ENCODE measurements around the gene PRAME. TPM values are rescaled to one million over a fixed set of nuclear protein-coding genes. Genes with fewer than 3 reads are reported as not detected.

The PRAME gene
- total RNA-seq, 1 experiment from 2014 or later: 17.1 TPM

- Histone ChIP-seq H3K4me3 (ENCODE audit: low read length) (no peak overlapping the region), H3K9me3 (ENCODE audit: low read length) (no peaks in the 10 kb centered on the region), H3F3A (ENCODE audit: low read length, unreplicated experiment) (no peaks in the 10 kb centered on the region), H3K27ac (ENCODE audit: low read length) (no peak overlapping the region), H3K9me2 (replicated peaks; ENCODE audit: low read length) (no peaks in the 10 kb centered on the region), H3K36me3 (ENCODE audit: low read depth, low read length) (no peaks in the 10 kb centered on the region), H4K20me1 (ENCODE audit: low read length) (no peaks in the 10 kb centered on the region), H3K4me2 (ENCODE audit: low read length) (no peak overlapping the region), H3K9ac (ENCODE audit: low read length) (no peak overlapping the region), H3K79me2 (ENCODE audit: low read length) (no peaks in the 10 kb centered on the region), H3K4me1 (ENCODE audit: insufficient read depth, low read length) (no peaks in the 10 kb centered on the region), H3K27me3 (ENCODE audit: low read length) (peaks cover 23% of the 10 kb centered on the region), H2AFZ (ENCODE audit: low read length) (no peak overlapping the region)
- intact Hi-C loops (cut with micrococcal nuclease): no loop called here
- ChIA-PET POLR2A (ENCODE audit: unreplicated experiment) (interaction anchor here (0.5 kb wide), 1 partner anchor 27 kb away, joined by 3 read pairs; no protein-coding TSS in a partner anchor), CTCF (no interaction called here)
- DNase-seq (no peak), ATAC-seq (no peak)
- no peak for TF ChIP-seq CTCF (conservative IDR thresholded peaks at IDR 0.05; ENCODE audit: low read depth, low read length)
- TF ChIP-seq EZH2 (IDR thresholded peaks at IDR 0.05; ENCODE audit: low read length, unreplicated experiment): no peak
- TF ChIP-seq EZH2phosphoT487 (IDR thresholded peaks at IDR 0.05; ENCODE audit: borderline replicate concordance, low read length): no peak
- no TSS peak for BruUV-seq (replicated peaks)
These were observed 14.2 kb upstream of the PRAME start for GRCh38 chr22:22573047-22573889.

- Histone ChIP-seq H3K9ac (ENCODE audit: low read length) (no peak overlapping the region), H3K4me1 (ENCODE audit: insufficient read depth, low read length) (no peaks in the 10 kb centered on the region), H3K4me2 (ENCODE audit: low read length) (no peak overlapping the region), H3K27me3 (ENCODE audit: low read length) (peaks cover 29% of the 10 kb centered on the region), H3K9me2 (replicated peaks; ENCODE audit: low read length) (no peaks in the 10 kb centered on the region), H3F3A (ENCODE audit: low read length, unreplicated experiment) (no peaks in the 10 kb centered on the region), H3K27ac (ENCODE audit: low read length) (no peak overlapping the region), H3K36me3 (ENCODE audit: low read depth, low read length) (no peaks in the 10 kb centered on the region), H4K20me1 (ENCODE audit: low read length) (no peaks in the 10 kb centered on the region), H3K79me2 (ENCODE audit: low read length) (no peaks in the 10 kb centered on the region), H2AFZ (ENCODE audit: low read length) (no peak overlapping the region), H3K9me3 (ENCODE audit: low read length) (no peaks in the 10 kb centered on the region), H3K4me3 (ENCODE audit: low read length) (no peak overlapping the region)
- POLR2A ChIA-PET (ENCODE audit: unreplicated experiment): no interaction called here
- no peak for ATAC-seq
- no TSS peak for BruUV-seq (replicated peaks)
- TF ChIP-seq EZH2phosphoT487 (IDR thresholded peaks at IDR 0.05; ENCODE audit: borderline replicate concordance, low read length): no peak
- no peak for TF ChIP-seq EZH2 (IDR thresholded peaks at IDR 0.05; ENCODE audit: low read length, unreplicated experiment)
- TF ChIP-seq CTCF (conservative IDR thresholded peaks at IDR 0.05; ENCODE audit: low read depth, low read length): no peak
- no peak for DNase-seq
- CTCF ChIA-PET: interaction anchor here (0.5 kb wide), 1 partner anchor 97 kb away, joined by 4 read pairs; no protein-coding TSS in a partner anchor
- intact Hi-C loops (cut with micrococcal nuclease): no loop called here
These were observed 12.8 kb upstream of the PRAME start for GRCh38 chr22:22571862-22572261.

GRCh38 chr22:22571429-22571828 is 12.4 kb upstream of the PRAME start:
- Histone ChIP-seq H3F3A (ENCODE audit: low read length, unreplicated experiment) (no peaks in the 10 kb centered on the region), H3K27ac (ENCODE audit: low read length) (no peak overlapping the region), H3K9ac (ENCODE audit: low read length) (no peak overlapping the region), H4K20me1 (ENCODE audit: low read length) (no peaks in the 10 kb centered on the region), H3K27me3 (ENCODE audit: low read length) (peaks cover 30% of the 10 kb centered on the region), H2AFZ (ENCODE audit: low read length) (no peak overlapping the region), H3K9me3 (ENCODE audit: low read length) (no peaks in the 10 kb centered on the region), H3K4me1 (ENCODE audit: insufficient read depth, low read length) (no peaks in the 10 kb centered on the region), H3K4me2 (ENCODE audit: low read length) (no peak overlapping the region), H3K4me3 (ENCODE audit: low read length) (no peak overlapping the region), H3K9me2 (replicated peaks; ENCODE audit: low read length) (no peaks in the 10 kb centered on the region), H3K79me2 (ENCODE audit: low read length) (no peaks in the 10 kb centered on the region), H3K36me3 (ENCODE audit: low read depth, low read length) (no peaks in the 10 kb centered on the region)
- POLR2A ChIA-PET (ENCODE audit: unreplicated experiment): no interaction called here
- DNase-seq: no peak
- ATAC-seq: no peak
- CTCF ChIA-PET: interaction anchor here (0.5 kb wide), 1 partner anchor 97 kb away, joined by 4 read pairs; no protein-coding TSS in a partner anchor
- BruUV-seq (replicated peaks): no TSS peak
- no peak for TF ChIP-seq CTCF (conservative IDR thresholded peaks at IDR 0.05; ENCODE audit: low read depth, low read length)
- TF ChIP-seq EZH2 (IDR thresholded peaks at IDR 0.05; ENCODE audit: low read length, unreplicated experiment): no peak
- TF ChIP-seq EZH2phosphoT487 (IDR thresholded peaks at IDR 0.05; ENCODE audit: borderline replicate concordance, low read length): no peak
- intact Hi-C loops (cut with micrococcal nuclease): no loop called here
